Spleen (tissue), 11 donors: ENCODE measurements around the gene SEC61A2. TPM values are rescaled to one million over a fixed set of nuclear protein-coding genes. Genes with fewer than 3 reads are reported as not detected.

Source experiments
- DNase-seq: peaks from one replicate; pipeline ENCODE4 v3.0.0-alpha.2; 2020
- H3K27ac ChIP-seq, 8 donors: fragments of 200-600 bp; sonication (generic) in 7 of 8; 1 replicate in 4 of 8; 2 replicates in 4 of 8; pipeline versions ENCODE4 v1.5.0 to v1.8.0; 2016 to 2021; ENCODE audit warnings: inconsistent platforms in 4 of 8, mild to moderate bottlenecking in 4 of 8, moderate library complexity in 1 of 8
- H3K27me3 ChIP-seq, 7 donors: fragments of 200-600 bp; sonication (generic) in 6 of 7; replicated peaks in 1 of 7; 1 replicate in 4 of 7; 2 replicates in 3 of 7; pipeline versions ENCODE4 v1.5.0 to v1.8.0; 2016 to 2021; ENCODE audit warnings: inconsistent platforms in 3 of 7, mild to moderate bottlenecking in 1 of 7
- H3K36me3 ChIP-seq, 6 donors: fragments of 200-600 bp; sonication (generic) in 5 of 6; 1 replicate in 4 of 6; 2 replicates in 2 of 6; pipeline versions ENCODE4 v1.5.0 to v1.8.0; 2016 to 2021; ENCODE audit warnings: inconsistent platforms in 2 of 6
- H3K4me1 ChIP-seq, 6 donors: fragments of 200-600 bp; sonication (generic) in 5 of 6; 1 replicate in 3 of 6; 2 replicates in 3 of 6; pipeline versions ENCODE4 v1.5.0 to v1.8.0; 2016 to 2021; ENCODE audit warnings: inconsistent platforms in 3 of 6
- H3K4me3 ChIP-seq, 8 donors: fragments of 200-600 bp; sonication (generic) in 7 of 8; 1 replicate in 4 of 8; 2 replicates in 4 of 8; pipeline versions ENCODE4 v1.5.0 to v1.8.0; 2016 to 2021; ENCODE audit warnings: inconsistent platforms in 4 of 8, mild to moderate bottlenecking in 4 of 8, moderate library complexity in 2 of 8
- H3K9me3 ChIP-seq, 8 donors: fragments of 200-600 bp; sonication (generic) in 7 of 8; 1 replicate in 4 of 8; 2 replicates in 4 of 8; pipeline versions ENCODE4 v1.5.0 to v1.8.0; 2016 to 2021; ENCODE audit warnings: inconsistent platforms in 4 of 8
- CTCF ChIP-seq, 11 experiments: fragments of 200-600 bp in 7 of 11; fragments of 450-650 bp in 4 of 11; sonication (generic) in 4 of 11; IDR thresholded peaks in 8 of 11; conservative IDR thresholded peaks in 3 of 11; 1 replicate in 7 of 11; 2 replicates in 4 of 11; pipeline versions ENCODE4 v1.4.0 to v1.8.0; 2016 to 2021; ENCODE audit warnings: antibody characterized with exemption in 11 of 11, inconsistent platforms in 4 of 11, mild to moderate bottlenecking in 1 of 11
- POLR2A ChIP-seq, 3 donors: fragments of 450-650 bp; IDR thresholded peaks; one replicate each; pipeline ENCODE4 v1.5.1; 2017; ENCODE audit warnings: antibody characterized with exemption in 3 of 3, mild to moderate bottlenecking in 1 of 3
- POLR2AphosphoS5 ChIP-seq, 3 donors: sonication (generic); formaldehyde crosslinking; IDR thresholded peaks; one replicate each; pipeline ENCODE4 v1.5.1; 2017; ENCODE audit warnings: antibody characterized with exemption in 3 of 3
- WGBS, 5 donors: extraction: QIAGEN DNeasy Blood & Tissue Kit in 3 of 5; methylation state at CpG; one replicate each; pipeline versions ENCODE4 v1.1.5 to v1.1.7; 2013 to 2018; 5-methylcytosine and 5-hydroxymethylcytosine counted together
- intact Hi-C: fragments of 100-400 bp; cut with DNase I; formaldehyde crosslinking; loops from one replicate; pipeline ENCODE4 v1.15.0; 2023; ENCODE audit warnings: low total_unique reads
- polyA plus RNA-seq, 3 donors: library from polyadenylated mRNA; stranded (reverse); fragments of 200-250 nt; gene quantifications; one replicate each; pipeline ENCODE4 v1.2.1, GENCODE V29; 2013
- total RNA-seq, 7 donors: library from RNA; depleted of rRNA in 3 of 7; stranded (reverse); fragments of >200 nt in 3 of 7; fragmentation: NEBNext Ultra II Directional in 4 of 7; extraction: Animal tissue kit (Norgen Biotek cat#: 25700) in 4 of 7; gene quantifications; one replicate each; pipeline versions ENCODE4 v1.1.0 to v1.2.1, GENCODE V29; 2016 to 2021
- donor health status: healthy with polysubstance abuse.
- donor health status: DM: no; HTN: no; CAD: no; lungs with moderate emphysema.
- donor health status: DM: no; HTN: no; CAD: no.
- donor health status: Bipolar disorder and iron deficiency.
- donor health status: healthy.
- donor health status: DM: no; HTN: no; CAD: no.
- donor health status: DM: yes; HTN: yes; CAD: no.

Gene SEC61A2
- total and polyA plus RNA-seq, 10 donors: 2.7 to 14.6 (median 8.3) TPM

GRCh38 chr10:12195281-12195602, 65.8 kb downstream of the SEC61A2 start:
- Histone ChIP-seq H3K4me1 (peaks cover 20 to 86% (median 55%) of the 10 kb centered on the region in 6 donors), H3K36me3 (peaks cover 0 to 36% (median 9%) of the 10 kb centered on the region in 6 donors), H3K27me3 (no peaks in the 10 kb centered on the region), H3K9me3 (no peaks in the 10 kb centered on the region), H3K4me3 (peak overlapping the region; percentile 77 to 100 (median 94)), H3K27ac (peak overlapping the region; percentile 83 to 97 (median 94))
- WGBS, 5 donors: 0 to 1% (median 0%) methylated on average over 12 of the region's 12 CpGs
- TF ChIP-seq POLR2A (IDR thresholded peaks at IDR 0.05) (no peak), POLR2AphosphoS5 (IDR thresholded peaks at IDR 0.05) (no peak), CTCF (IDR thresholded peaks at IDR 0.05 in 8 of 11, conservative IDR thresholded peaks at IDR 0.05 in 3 of 11) (no peak)
- intact Hi-C loops: no loop called here
- no peak for DNase-seq

GRCh38 chr10:12195603-12196506, 66.4 kb downstream of the SEC61A2 start, which contains the start of the genes CDC123 and NUDT5:
Gene CDC123, plus strand, starts transcription at chr10:12196188. Its CDS starts 58 bp downstream, at chr10:12196246.
Gene NUDT5, minus strand, starts transcription at chr10:12195891. Its CDS starts 9,600 bp downstream, at chr10:12186291.
- WGBS, 5 donors: 0 to 1% (median 0%) methylated on average over 51 to 62 of the region's 62 CpGs
- H3K36me3 ChIP-seq: peaks cover 0 to 42% (median 10%) of the 10 kb centered on the region in 6 donors
- TF ChIP-seq CTCF (IDR thresholded peaks at IDR 0.05 in 8 of 11, conservative IDR thresholded peaks at IDR 0.05 in 3 of 11) (peak in 7 of 11 experiments; percentile 8 to 30 (median 26)), POLR2A (IDR thresholded peaks at IDR 0.05) (peak in 2 of 3 donors; percentile 12 to 16), POLR2AphosphoS5 (IDR thresholded peaks at IDR 0.05) (peak; percentile 82 to 87 (median 83))
- H3K4me1 ChIP-seq: peaks cover 20 to 91% (median 55%) of the 10 kb centered on the region in 6 donors
- intact Hi-C loops: no loop called here
- H3K9me3 ChIP-seq: no peaks in the 10 kb centered on the region
- H3K27ac ChIP-seq: peak within 1 kb of the TSS; percentile 83 to 97 (median 94)
- H3K27me3 ChIP-seq: no peaks in the 10 kb centered on the region
- DNase-seq: peak; percentile 95
- peak within 1 kb of the TSS; percentile 77 to 100 (median 94) for H3K4me3 ChIP-seq

GRCh38 chr10:12196531-12197211, 67.2 kb downstream of the SEC61A2 start:
- WGBS, 5 donors: 7 to 11% (median 8%) methylated on average over 15 of the region's 15 CpGs
- Histone ChIP-seq H3K27ac (peak overlapping the region; percentile 83 to 97 (median 94)), H3K4me1 (peaks cover 19 to 91% (median 54%) of the 10 kb centered on the region in 6 donors), H3K9me3 (no peaks in the 10 kb centered on the region), H3K27me3 (no peaks in the 10 kb centered on the region), H3K4me3 (peak overlapping the region; percentile 77 to 100 (median 94)), H3K36me3 (peaks cover 0 to 45% (median 11%) of the 10 kb centered on the region in 6 donors)
- TF ChIP-seq POLR2AphosphoS5 (IDR thresholded peaks at IDR 0.05) (no peak), POLR2A (IDR thresholded peaks at IDR 0.05) (no peak), CTCF (IDR thresholded peaks at IDR 0.05 in 8 of 11, conservative IDR thresholded peaks at IDR 0.05 in 3 of 11) (no peak)
- DNase-seq: no peak
- intact Hi-C loops: no loop called here
